D341Med (cell line): Measurements from ENCODE around the gene KRT71.

Experiments
- DNase-seq: peaks from one replicate; pipeline ENCODE4 v3.0.0; 2012; ENCODE audit warnings: low spot score

The KRT71 gene

GRCh38 chr12:52575256-52575655 is 22.3 kb upstream of the KRT71 start:
- DNase-seq: no peak

- DNase-seq: no peak
Observed at GRCh38 chr12:52573743-52574142, 20.8 kb upstream of the KRT71 start, which contains the start of gene KRT74. KRT74 (minus strand) TSS chr12:52573843; CDS start chr12:52573777, 66 bp downstream.

- DNase-seq: no peak
Observed at GRCh38 chr12:52573306-52573705, 20.4 kb upstream of the KRT71 start.

GRCh38 chr12:52570511-52570910 is 17.6 kb upstream of the KRT71 start:
- DNase-seq: no peak

GRCh38 chr12:52568111-52568510 is 15.2 kb upstream of the KRT71 start:
- DNase-seq: no peak

- no peak for DNase-seq
Observed at GRCh38 chr12:52566847-52567291, 13.9 kb upstream of the KRT71 start.

- no peak for DNase-seq
Observed at GRCh38 chr12:52564582-52564981, 11.6 kb upstream of the KRT71 start.

GRCh38 chr12:52561880-52562449 is 9.0 kb upstream of the KRT71 start:
- DNase-seq: no peak

- no peak for DNase-seq
Observed at GRCh38 chr12:52559979-52560378, 7.0 kb upstream of the KRT71 start.

- no peak for DNase-seq
Observed at GRCh38 chr12:52558781-52559445, 6.0 kb upstream of the KRT71 start.

- DNase-seq: no peak
Observed at GRCh38 chr12:52557476-52557875, 4.5 kb upstream of the KRT71 start.

- no peak for DNase-seq
Observed at GRCh38 chr12:52555577-52555976, 2.6 kb upstream of the KRT71 start.

- no peak for DNase-seq
Observed at GRCh38 chr12:52552055-52552454, 890 bp downstream of the KRT71 start.

GRCh38 chr12:52551216-52551865 is 1.6 kb downstream of the KRT71 start:
- no peak for DNase-seq

- no peak for DNase-seq
Observed at GRCh38 chr12:52546126-52546525, 6.8 kb downstream of the KRT71 start.

- DNase-seq: no peak
Observed at GRCh38 chr12:52543985-52544883, 8.7 kb downstream of the KRT71 start.

- no peak for DNase-seq
Observed at GRCh38 chr12:52542785-52543318, 10.1 kb downstream of the KRT71 start.

- no peak for DNase-seq
Observed at GRCh38 chr12:52542157-52542556, 10.8 kb downstream of the KRT71 start.

- DNase-seq: no peak
Observed at GRCh38 chr12:52541709-52542108, 11.2 kb downstream of the KRT71 start.

GRCh38 chr12:52540531-52540930 is 12.4 kb downstream of the KRT71 start:
- no peak for DNase-seq

GRCh38 chr12:52539821-52540173 is 13.1 kb downstream of the KRT71 start:
- DNase-seq: no peak
